Measurements from ENCODE around the gene SPINT2.
"Not testable (repeated sequence)": the region's sequence is repeated elsewhere in the genome, so short reads cannot be mapped to it uniquely, and the experiment has no call there.

The SPINT2 gene

GRCh38 chr19:38324431-38324830, 60.1 kb downstream of the SPINT2 start:
- no peak for DNase-seq

GRCh38 chr19:38326591-38326990, 62.2 kb downstream of the SPINT2 start:
- DNase-seq: no peak

- DNase-seq: no peak
These were observed 65.3 kb downstream of the SPINT2 start for GRCh38 chr19:38329651-38330050.

GRCh38 chr19:38331728-38332127, 67.4 kb downstream of the SPINT2 start:
- no peak for DNase-seq

- DNase-seq: no peak
These were observed 68.9 kb downstream of the SPINT2 start for GRCh38 chr19:38333245-38333644.

GRCh38 chr19:38335949-38336637, 71.7 kb downstream of the SPINT2 start:
- DNase-seq: peak; percentile 61

- DNase-seq: peak; percentile 77
These were observed 72.4 kb downstream of the SPINT2 start for GRCh38 chr19:38336638-38337359.

GRCh38 chr19:38337360-38337653, 72.9 kb downstream of the SPINT2 start:
- no peak for DNase-seq

GRCh38 chr19:38339011-38339410, 74.6 kb downstream of the SPINT2 start:
- not testable (repeated sequence) for DNase-seq

GRCh38 chr19:38340927-38341326, 76.6 kb downstream of the SPINT2 start:
- no peak for DNase-seq

Measured in SIG-M5 (cell line).